Measurements from ENCODE around the gene PSMC5. TPM values are rescaled to one million over a fixed set of nuclear protein-coding genes. Genes with fewer than 3 reads are reported as not detected.

Gene PSMC5
- total and polyA plus RNA-seq, 3 experiments from 2014 or later, result 201 to 212 (median 208) TPM

- H3K27ac Mint-ChIP-seq, result peak overlapping the region in 1 of 8 donors; percentile 54
- CTCF ChIA-PET, result no interaction called here
- Histone ChIP-seq H3K27ac (ENCODE audit: low read depth, low read length) (no peak overlapping the region), H3K4me3 (ENCODE audit: low read length) (no peak overlapping the region), H3K27me3 (ENCODE audit: insufficient read depth, low read length, poor library complexity, severe bottlenecking) (no peaks in the 10 kb centered on the region), H3K4me1 (ENCODE audit: insufficient read depth, low read length) (peaks cover 5% of the 10 kb centered on the region), H3K9me3 (ENCODE audit: low read length) (no peaks in the 10 kb centered on the region), H3K36me3 (ENCODE audit: insufficient read depth, low read length) (peaks cover 87% of the 10 kb centered on the region)
- H3K36me3 Mint-ChIP-seq, result peaks cover 0 to 100% (median 30%) of the 10 kb centered on the region in 3 donors
- POLR2A ChIA-PET, result interaction anchor here (1.4 kb wide), 1 partner anchor 10 kb away, joined by 3 read pairs; no protein-coding TSS in a partner anchor
- no peak overlapping the region for H3K4me3 Mint-ChIP-seq
- H3K27me3 Mint-ChIP-seq, result no peaks in the 10 kb centered on the region
- H3K4me1 Mint-ChIP-seq, result peaks cover 0 to 6% (median under 1%) of the 10 kb centered on the region in 3 donors
- no peak for DNase-seq
- no peaks in the 10 kb centered on the region for H3K9me3 Mint-ChIP-seq
Measured at GRCh38 chr17:63816123-63816522, 11.1 kb upstream of the PSMC5 start.

- Histone ChIP-seq H3K4me3 (ENCODE audit: low read length) (no peak overlapping the region), H3K36me3 (ENCODE audit: insufficient read depth, low read length) (peaks cover 87% of the 10 kb centered on the region), H3K27ac (ENCODE audit: low read depth, low read length) (no peak overlapping the region), H3K27me3 (ENCODE audit: insufficient read depth, low read length, poor library complexity, severe bottlenecking) (no peaks in the 10 kb centered on the region), H3K9me3 (ENCODE audit: low read length) (no peaks in the 10 kb centered on the region), H3K4me1 (ENCODE audit: insufficient read depth, low read length) (peaks cover 5% of the 10 kb centered on the region)
- Mint-ChIP-seq H3K9me3 (no peaks in the 10 kb centered on the region), H3K27ac (peak overlapping the region in 3 of 8 donors; percentile 13 to 74 (median 15)), H3K4me3 (no peak overlapping the region), H3K27me3 (no peaks in the 10 kb centered on the region), H3K36me3 (peaks cover 0 to 100% (median 29%) of the 10 kb centered on the region in 3 donors), H3K4me1 (peaks cover under 1 to 6% (median 3%) of the 10 kb centered on the region in 3 donors)
- ChIA-PET POLR2A (interaction anchor here (1.4 kb wide), 1 partner anchor 10 kb away, joined by 3 read pairs; no protein-coding TSS in a partner anchor), CTCF (no interaction called here)
- no peak for DNase-seq
Measured at GRCh38 chr17:63816669-63817068, 10.6 kb upstream of the PSMC5 start.

- Histone ChIP-seq H3K36me3 (ENCODE audit: insufficient read depth, low read length) (peaks cover 89% of the 10 kb centered on the region), H3K9me3 (ENCODE audit: low read length) (no peaks in the 10 kb centered on the region), H3K27ac (ENCODE audit: low read depth, low read length) (no peak overlapping the region), H3K4me3 (ENCODE audit: low read length) (no peak overlapping the region), H3K27me3 (ENCODE audit: insufficient read depth, low read length, poor library complexity, severe bottlenecking) (no peaks in the 10 kb centered on the region), H3K4me1 (ENCODE audit: insufficient read depth, low read length) (peaks cover 5% of the 10 kb centered on the region)
- Mint-ChIP-seq H3K9me3 (no peaks in the 10 kb centered on the region), H3K36me3 (peaks cover 0 to 100% (median 31%) of the 10 kb centered on the region in 3 donors), H3K27me3 (no peaks in the 10 kb centered on the region), H3K4me1 (peaks cover 5 to 13% (median 7%) of the 10 kb centered on the region in 3 donors), H3K4me3 (no peak overlapping the region), H3K27ac (peak overlapping the region in 5 of 8 donors; percentile 15 to 95 (median 47))
- ChIA-PET CTCF (interaction anchor here (0.8 to 1.8 kb wide), 2 partner anchors 17 to 31 kb away, joined by 4 to 5 read pairs; no protein-coding TSS in a partner anchor), POLR2A (interaction anchor here (0.6 kb wide), 1 partner anchor 759 kb away, joined by 8 read pairs; no protein-coding TSS in a partner anchor)
- DNase-seq, result no peak
Measured at GRCh38 chr17:63817736-63818385, 9.4 kb upstream of the PSMC5 start.

- H3K27ac ChIP-seq (ENCODE audit: low read depth, low read length), result no peak overlapping the region
- no peaks in the 10 kb centered on the region for H3K27me3 Mint-ChIP-seq
- H3K27me3 ChIP-seq (ENCODE audit: insufficient read depth, low read length, poor library complexity, severe bottlenecking), result no peaks in the 10 kb centered on the region
- H3K4me1 ChIP-seq (ENCODE audit: insufficient read depth, low read length), result peaks cover 5% of the 10 kb centered on the region
- peak overlapping the region in 1 of 7 donors; percentile 3 for H3K4me3 Mint-ChIP-seq
- CTCF ChIA-PET, result interaction anchor here (1.8 kb wide), 1 partner anchor 30 kb away, joined by 5 read pairs; no protein-coding TSS in a partner anchor
- no peaks in the 10 kb centered on the region for H3K9me3 Mint-ChIP-seq
- H3K4me1 Mint-ChIP-seq, result peaks cover 7 to 22% (median 11%) of the 10 kb centered on the region in 3 donors
- peak overlapping the region in 5 of 8 donors; percentile 2 to 77 (median 51) for H3K27ac Mint-ChIP-seq
- POLR2A ChIA-PET, result no interaction called here
- no peak for DNase-seq
- no peak overlapping the region for H3K4me3 ChIP-seq (ENCODE audit: low read length)
- H3K36me3 ChIP-seq (ENCODE audit: insufficient read depth, low read length), result peaks cover 88% of the 10 kb centered on the region
- peaks cover 1 to 99% (median 31%) of the 10 kb centered on the region in 3 donors for H3K36me3 Mint-ChIP-seq
- no peaks in the 10 kb centered on the region for H3K9me3 ChIP-seq (ENCODE audit: low read length)
Measured at GRCh38 chr17:63819131-63819530, 8.1 kb upstream of the PSMC5 start.

- ChIA-PET CTCF (interaction anchor here (1.8 to 2.2 kb wide), 3 partner anchors 19 to 29 kb away, joined by 3 to 5 read pairs (median 5); no protein-coding TSS in a partner anchor), POLR2A (interaction anchor here (0.6 kb wide), 1 partner anchor 129 kb away, joined by 3 read pairs; no protein-coding TSS in a partner anchor)
- no peak for DNase-seq
- H3K4me1 Mint-ChIP-seq, result peaks cover 9 to 25% (median 16%) of the 10 kb centered on the region in 3 donors
- H3K36me3 Mint-ChIP-seq, result peaks cover 7 to 99% (median 34%) of the 10 kb centered on the region in 3 donors
- no peak overlapping the region for H3K4me3 ChIP-seq (ENCODE audit: low read length)
- H3K27me3 ChIP-seq (ENCODE audit: insufficient read depth, low read length, poor library complexity, severe bottlenecking), result no peaks in the 10 kb centered on the region
- H3K27ac ChIP-seq (ENCODE audit: low read depth, low read length), result no peak overlapping the region
- H3K4me1 ChIP-seq (ENCODE audit: insufficient read depth, low read length), result peaks cover 5% of the 10 kb centered on the region
- no peaks in the 10 kb centered on the region for H3K27me3 Mint-ChIP-seq
- no peaks in the 10 kb centered on the region for H3K9me3 ChIP-seq (ENCODE audit: low read length)
- peaks cover 89% of the 10 kb centered on the region for H3K36me3 ChIP-seq (ENCODE audit: insufficient read depth, low read length)
- no peaks in the 10 kb centered on the region for H3K9me3 Mint-ChIP-seq
- H3K27ac Mint-ChIP-seq, result peak overlapping the region in 7 of 8 donors; percentile 28 to 92 (median 68)
- peak overlapping the region in 4 of 7 donors; percentile 13 to 42 (median 26) for H3K4me3 Mint-ChIP-seq
Measured at GRCh38 chr17:63819585-63820537, 7.4 kb upstream of the PSMC5 start.

- H3K36me3 Mint-ChIP-seq, result peaks cover 12 to 97% (median 29%) of the 10 kb centered on the region in 3 donors
- H3K36me3 ChIP-seq (ENCODE audit: insufficient read depth, low read length), result peaks cover 88% of the 10 kb centered on the region
Measured at GRCh38 chr17:63820963-63821561, 6.2 kb upstream of the PSMC5 start.

GRCh38 chr17:63821804-63822203, 5.4 kb upstream of the PSMC5 start:
- Mint-ChIP-seq H3K4me1 (peaks cover 24 to 43% (median 31%) of the 10 kb centered on the region in 3 donors), H3K4me3 (no peak overlapping the region), H3K27me3 (peaks cover 0 to under 1% of the 10 kb centered on the region in 2 donors), H3K36me3 (peaks cover 12 to 94% (median 29%) of the 10 kb centered on the region in 3 donors), H3K27ac (peak overlapping the region; percentile 14 to 91 (median 46)), H3K9me3 (no peaks in the 10 kb centered on the region)
- Histone ChIP-seq H3K27ac (ENCODE audit: low read depth, low read length) (no peak overlapping the region), H3K4me1 (ENCODE audit: insufficient read depth, low read length) (peaks cover 18% of the 10 kb centered on the region), H3K36me3 (ENCODE audit: insufficient read depth, low read length) (peaks cover 81% of the 10 kb centered on the region), H3K4me3 (ENCODE audit: low read length) (no peak overlapping the region), H3K27me3 (ENCODE audit: insufficient read depth, low read length, poor library complexity, severe bottlenecking) (no peaks in the 10 kb centered on the region), H3K9me3 (ENCODE audit: low read length) (no peaks in the 10 kb centered on the region)
- no peak for DNase-seq
- ChIA-PET POLR2A (interaction anchor here (0.7 kb wide), 1 partner anchor 40 kb away, joined by 3 read pairs; no protein-coding TSS in a partner anchor), CTCF (interaction anchor here (1.2 to 2.2 kb wide), 3 partner anchors 9 to 27 kb away, joined by 3 to 5 read pairs (median 3); no protein-coding TSS in a partner anchor)

More at GRCh38 chr17:63820963-63821561, 6.2 kb upstream of the PSMC5 start:
- peaks cover 14% of the 10 kb centered on the region for H3K4me1 ChIP-seq (ENCODE audit: insufficient read depth, low read length)
- H3K4me3 ChIP-seq (ENCODE audit: low read length), result no peak overlapping the region
- ChIA-PET POLR2A (no interaction called here), CTCF (interaction anchor here (1.2 to 2.2 kb wide), 3 partner anchors 9 to 28 kb away, joined by 3 to 5 read pairs (median 3); no protein-coding TSS in a partner anchor)
- H3K27me3 ChIP-seq (ENCODE audit: insufficient read depth, low read length, poor library complexity, severe bottlenecking), result no peaks in the 10 kb centered on the region
- Mint-ChIP-seq H3K4me3 (peak overlapping the region in 3 of 7 donors; percentile 24 to 57 (median 42)), H3K27me3 (no peaks in the 10 kb centered on the region), H3K4me1 (peaks cover 17 to 36% (median 23%) of the 10 kb centered on the region in 3 donors), H3K27ac (peak overlapping the region in 5 of 8 donors; percentile 24 to 79 (median 71)), H3K9me3 (no peaks in the 10 kb centered on the region)
- no peak overlapping the region for H3K27ac ChIP-seq (ENCODE audit: low read depth, low read length)
- DNase-seq, result no peak
- no peaks in the 10 kb centered on the region for H3K9me3 ChIP-seq (ENCODE audit: low read length)

Data from CD8-positive, alpha-beta memory T cell (primary cell).